GM06990 (cell line): ENCODE results near the gene CFAP100.

ENCODE experiments used
- DNase-seq: peaks from one replicate; pipeline ENCODE4 v3.0.0-alpha.2; 2011; ENCODE audit not compliant: insufficient read length; ENCODE audit errors: extremely low read depth
- H3K27me3 ChIP-seq: replicated peaks from 2 replicates; pipeline ENCODE4 v1.6.0; 2011; ENCODE audit warnings: low read length; ENCODE audit not compliant: control insufficient read depth, insufficient read depth
- H3K36me3 ChIP-seq: 2 replicates; pipeline ENCODE4 v1.5.1; 2011; ENCODE audit warnings: low read length; ENCODE audit not compliant: control insufficient read depth, insufficient read depth
- H3K4me3 ChIP-seq: replicated peaks from 2 replicates; pipeline ENCODE4 v1.5.1; 2011; ENCODE audit warnings: low read depth, mild to moderate bottlenecking, control low read depth, low read length
- TF ChIP-seq, protein P1 (sequence below): IDR thresholded peaks from 2 replicates; pipeline ENCODE4 v1.5.1; 2011; ENCODE audit warnings: low read length, control low read depth, mild to moderate bottlenecking, inconsistent platforms; ENCODE audit not compliant: insufficient read depth, poor library complexity, severe bottlenecking

The CFAP100 gene

DNA sequence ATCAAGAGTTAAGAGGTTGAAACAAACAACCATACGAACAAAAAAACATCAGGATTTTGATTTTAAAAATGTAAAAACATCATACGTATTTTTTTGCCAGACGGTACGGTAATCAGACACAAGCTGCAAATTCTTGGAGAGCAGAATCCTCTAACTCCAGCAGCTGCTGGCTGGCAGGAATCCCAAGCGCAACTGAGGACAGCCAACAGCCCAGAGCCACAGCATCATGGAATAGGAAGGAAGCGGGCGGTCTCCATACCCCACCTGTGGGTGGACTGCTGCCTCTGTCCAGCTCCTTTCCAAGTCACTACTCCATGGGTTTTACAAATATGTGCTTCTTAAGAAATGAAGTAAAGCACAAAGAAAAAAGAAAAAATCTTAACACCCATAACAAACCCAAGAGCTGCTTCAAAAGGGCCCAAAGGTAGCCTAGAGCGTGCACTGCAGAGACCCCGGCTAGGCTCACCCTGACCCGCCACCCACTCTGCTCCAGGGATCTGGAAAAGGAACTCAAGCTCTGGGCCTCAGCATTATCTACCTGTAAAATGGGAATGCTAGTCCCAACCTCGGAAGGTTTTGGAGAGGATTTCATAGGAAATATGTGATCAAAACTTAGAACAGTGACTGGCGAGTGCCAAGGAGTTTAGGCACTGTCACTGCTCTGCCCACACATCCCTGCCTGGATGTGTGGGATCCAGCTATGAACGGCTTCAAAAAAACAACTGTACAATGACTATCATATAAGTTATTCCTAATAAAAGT lies 47.6 kb downstream of the CFAP100 start:
- no peaks in the 10 kb centered on the region for H3K27me3 ChIP-seq
- DNase-seq = no peak
- TF ChIP-seq, protein P1, sequence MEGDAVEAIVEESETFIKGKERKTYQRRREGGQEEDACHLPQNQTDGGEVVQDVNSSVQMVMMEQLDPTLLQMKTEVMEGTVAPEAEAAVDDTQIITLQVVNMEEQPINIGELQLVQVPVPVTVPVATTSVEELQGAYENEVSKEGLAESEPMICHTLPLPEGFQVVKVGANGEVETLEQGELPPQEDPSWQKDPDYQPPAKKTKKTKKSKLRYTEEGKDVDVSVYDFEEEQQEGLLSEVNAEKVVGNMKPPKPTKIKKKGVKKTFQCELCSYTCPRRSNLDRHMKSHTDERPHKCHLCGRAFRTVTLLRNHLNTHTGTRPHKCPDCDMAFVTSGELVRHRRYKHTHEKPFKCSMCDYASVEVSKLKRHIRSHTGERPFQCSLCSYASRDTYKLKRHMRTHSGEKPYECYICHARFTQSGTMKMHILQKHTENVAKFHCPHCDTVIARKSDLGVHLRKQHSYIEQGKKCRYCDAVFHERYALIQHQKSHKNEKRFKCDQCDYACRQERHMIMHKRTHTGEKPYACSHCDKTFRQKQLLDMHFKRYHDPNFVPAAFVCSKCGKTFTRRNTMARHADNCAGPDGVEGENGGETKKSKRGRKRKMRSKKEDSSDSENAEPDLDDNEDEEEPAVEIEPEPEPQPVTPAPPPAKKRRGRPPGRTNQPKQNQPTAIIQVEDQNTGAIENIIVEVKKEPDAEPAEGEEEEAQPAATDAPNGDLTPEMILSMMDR = no peak
- no peak overlapping the region for H3K4me3 ChIP-seq
- peaks cover 6% of the 10 kb centered on the region for H3K36me3 ChIP-seq

DNA sequence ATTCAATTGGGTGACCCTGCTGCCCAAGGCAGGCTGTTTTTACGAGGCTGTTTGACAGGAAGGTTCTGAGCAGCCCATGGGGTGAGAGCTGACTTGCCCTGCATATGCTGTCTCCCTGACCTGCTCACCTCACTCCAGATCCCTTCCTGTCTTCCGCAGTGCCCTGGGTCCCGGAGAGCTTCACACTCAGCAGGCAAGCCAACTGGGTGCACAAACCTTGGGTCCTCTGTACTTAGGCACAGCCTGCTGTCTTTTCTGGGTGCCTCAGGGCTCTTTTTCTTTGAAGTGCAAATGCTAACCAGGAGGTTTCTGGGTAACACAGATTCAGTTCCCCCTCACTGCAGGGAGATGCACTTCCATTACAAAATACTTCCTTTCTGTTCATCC lies 48.1 kb downstream of the CFAP100 start:
- TF ChIP-seq, protein P1 = no peak
- H3K27me3 ChIP-seq = no peaks in the 10 kb centered on the region
- no peak overlapping the region for H3K4me3 ChIP-seq
- H3K36me3 ChIP-seq = peaks cover 6% of the 10 kb centered on the region
- no peak for DNase-seq

DNA sequence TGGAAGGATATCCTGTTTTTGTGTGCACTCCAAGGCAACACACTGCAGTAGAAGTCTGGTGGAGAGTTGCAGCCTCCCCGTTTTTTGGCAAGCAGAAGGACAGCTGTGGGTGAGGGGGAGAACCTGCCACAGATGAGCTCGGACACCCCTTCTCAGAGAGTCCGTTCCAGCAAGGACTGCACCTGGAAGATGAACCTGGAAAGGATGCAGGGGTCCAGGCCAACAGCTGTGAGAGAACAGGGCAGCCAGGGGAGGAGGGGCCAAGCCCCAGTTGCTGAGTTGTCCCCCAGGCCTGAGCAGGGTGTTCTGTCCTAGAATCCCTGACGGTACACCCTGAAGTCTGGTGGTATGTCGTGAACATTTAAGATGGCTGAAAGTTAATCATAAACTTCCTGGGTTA lies 50.8 kb downstream of the CFAP100 start:
- TF ChIP-seq, protein P1 = no peak
- Histone ChIP-seq H3K27me3 (no peaks in the 10 kb centered on the region), H3K36me3 (peaks cover 9% of the 10 kb centered on the region), H3K4me3 (no peak overlapping the region)
- no peak for DNase-seq

DNA sequence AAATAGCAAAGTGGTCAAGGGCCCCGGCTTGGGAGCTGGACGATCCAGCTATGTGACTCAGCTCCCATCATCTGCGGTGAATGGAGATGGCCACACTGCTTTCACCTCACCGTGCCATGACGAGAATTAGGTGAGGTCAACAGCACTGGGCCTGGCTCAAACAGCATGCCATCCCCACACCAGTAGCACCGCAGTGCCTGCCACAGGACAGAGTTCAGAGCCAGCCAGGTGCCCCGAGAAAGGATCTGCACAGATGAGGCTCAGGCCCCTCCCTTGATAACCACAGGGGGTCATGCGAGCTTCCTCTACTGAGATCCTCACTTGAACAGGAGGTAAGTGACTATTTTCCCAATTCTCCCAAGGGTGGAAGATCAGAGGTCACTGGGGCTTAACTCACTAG lies 51.6 kb downstream of the CFAP100 start:
- DNase-seq = no peak
- Histone ChIP-seq H3K27me3 (no peaks in the 10 kb centered on the region), H3K36me3 (peaks cover 10% of the 10 kb centered on the region), H3K4me3 (no peak overlapping the region)
- TF ChIP-seq, protein P1 = no peak

DNA sequence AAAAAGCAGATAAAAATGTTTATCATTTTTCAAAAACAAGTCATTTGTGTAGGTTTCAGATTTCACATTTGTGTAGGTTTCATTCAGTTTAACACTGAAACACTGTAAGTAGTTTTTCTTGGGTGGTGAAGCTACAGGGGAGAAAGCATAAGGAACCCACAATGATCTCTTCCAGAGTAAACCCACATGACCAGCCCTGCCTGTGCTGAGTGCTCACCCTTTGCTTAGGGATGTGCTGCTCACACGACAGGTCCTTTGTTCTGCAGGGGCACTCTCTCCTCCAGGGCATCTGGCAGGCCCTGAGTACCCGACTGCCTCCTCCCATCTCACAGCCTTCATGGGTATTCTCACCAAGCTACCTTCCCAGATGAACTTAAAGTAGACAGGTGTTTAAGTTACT lies 52.1 kb downstream of the CFAP100 start:
- no peaks in the 10 kb centered on the region for H3K27me3 ChIP-seq
- TF ChIP-seq, protein P1 = no peak
- DNase-seq = no peak
- H3K4me3 ChIP-seq = no peak overlapping the region
- peaks cover 8% of the 10 kb centered on the region for H3K36me3 ChIP-seq
